Mammary epithelial cell (primary cell): ENCODE data around the gene SLC16A10.

Experiments used
- CTCF ChIP-seq, 2 donors: IDR thresholded peaks in 1 of 2; conservative IDR thresholded peaks in 1 of 2; 2 replicates each; pipeline ENCODE4 v1.5.1; 2011 to 2012; ENCODE audit warnings: inconsistent platforms in 2 of 2, low read length in 2 of 2, mild to moderate bottlenecking in 2 of 2, control low read depth in 1 of 2, low read depth in 1 of 2; ENCODE audit not compliant: insufficient read depth in 1 of 2; ENCODE audit errors: extremely low read depth in 1 of 2
- EZH2 ChIP-seq: IDR thresholded peaks from 2 replicates; pipeline ENCODE4 v1.6.1; 2012; ENCODE audit warnings: low read length, inconsistent platforms, borderline replicate concordance

- no peak for TF ChIP-seq EZH2
- TF ChIP-seq CTCF (conservative IDR thresholded peaks at IDR 0.05 in 1 of 2, IDR thresholded peaks at IDR 0.05 in 1 of 2; ENCODE audit: extremely low read depth in 1 of 2, insufficient read depth in 1 of 2, low read depth in 1 of 2, low read length in 2 of 2): no peak
Observed at GRCh38 chr6:111204881-111205280, 117.6 kb downstream of the SLC16A10 start.
